Right lobe of liver (tissue), 6 donors: ENCODE measurements around the gene SCARF2. TPM values are rescaled to one million over a fixed set of nuclear protein-coding genes. Genes with fewer than 3 reads are reported as not detected.

Experiments used
- ATAC-seq, 4 donors: fragments of 200-7000 bp; cut with Tn5 transposase; one replicate each; pipeline ENCODE4 v1.9.1; 2020; ENCODE audit warnings: mild to moderate bottlenecking in 4 of 4, moderate library complexity in 4 of 4
- DNase-seq, 3 donors: peaks; one replicate each; pipeline ENCODE4 v3.0.0-alpha.2; 2020
- H3K27ac ChIP-seq, 3 donors: fragments of 200-600 bp; one replicate each; pipeline ENCODE4 v1.8.0; 2022
- H3K27me3 ChIP-seq, 2 donors: fragments of 200-600 bp; one replicate each; pipeline ENCODE4 v1.8.0; 2022
- H3K36me3 ChIP-seq, 4 donors: fragments of 200-600 bp; sonication (generic) in 1 of 4; one replicate each; pipeline versions ENCODE4 v1.5.1 to v1.8.0; 2017 to 2022; ENCODE audit warnings: control low read depth in 1 of 4
- H3K4me1 ChIP-seq, 4 donors: fragments of 200-600 bp; sonication (generic) in 1 of 4; one replicate each; pipeline versions ENCODE4 v1.5.1 to v1.8.0; 2017 to 2022; ENCODE audit warnings: control low read depth in 1 of 4
- H3K4me3 ChIP-seq, 3 donors: fragments of 200-600 bp; one replicate each; pipeline ENCODE4 v1.8.0; 2022
- H3K9me3 ChIP-seq, 4 donors: fragments of 200-600 bp; sonication (generic) in 1 of 4; one replicate each; pipeline versions ENCODE4 v1.5.1 to v1.8.0; 2017 to 2022; ENCODE audit warnings: control low read depth in 1 of 4
- CTCF ChIP-seq, 4 donors: fragments of 200-600 bp in 3 of 4; fragments of 450-650 bp in 1 of 4; IDR thresholded peaks; one replicate each; pipeline versions ENCODE4 v1.5.1 to v1.8.0; 2016 to 2022; ENCODE audit warnings: antibody characterized with exemption in 4 of 4, mild to moderate bottlenecking in 2 of 4
- POLR2A ChIP-seq: fragments of 450-650 bp; IDR thresholded peaks from one replicate; pipeline ENCODE4 v1.6.1; 2017; ENCODE audit warnings: antibody characterized with exemption, mild to moderate bottlenecking
- WGBS: methylation state at CpG from one replicate; pipeline ENCODE4 v1.1.6; 2018; ENCODE audit warnings: low coverage, low lambda C conversion rate; ENCODE audit not compliant: insufficient coverage; ENCODE audit errors: missing lambda C conversion rate; 5-methylcytosine and 5-hydroxymethylcytosine counted together
- intact Hi-C, 2 donors: fragments of 100-400 bp; cut with DNase I; formaldehyde crosslinking; loops; one replicate each; pipeline versions ENCODE4 v1.11.2 to v1.14.1; 2022
- total RNA-seq, 6 experiments: library from RNA; depleted of rRNA in 2 of 6; stranded (reverse); fragments of >200 nt in 2 of 6; fragmentation: NEBNext Ultra II Directional in 3 of 6; extraction: Animal tissue kit (Norgen Biotek cat#: 25700) in 3 of 6; gene quantifications; one replicate each; pipeline versions ENCODE4 v1.1.0 to v1.2.4, GENCODE V29; 2016 to 2023
- donor health status: DM: no; HTN: yes; CAD: no.
- donor health status: DM: no; HTN: no; CAD: no.
- donor health status: DM: no; HTN: no; CAD: no.
- donor health status: DM: no; HTN: yes; CAD: no.
- donor health status: DM: no; HTN: yes; CAD: no.

SCARF2 gene
- total RNA-seq, 6 experiments from 2014 or later, result 1.1 to 3.4 (median 1.8) TPM

- TF ChIP-seq CTCF (IDR thresholded peaks at IDR 0.05), result no peak
- TF ChIP-seq POLR2A, result no peak
- DNase-seq (peak in 1 of 3 donors; percentile 32), ATAC-seq (no peak)
- no peak overlapping the region for H3K27ac ChIP-seq
- intact Hi-C loops, result no loop called here
- no peaks in the 10 kb centered on the region for H3K9me3 ChIP-seq
- no peaks in the 10 kb centered on the region for H3K27me3 ChIP-seq
- H3K4me1 ChIP-seq, result no peaks in the 10 kb centered on the region
- H3K36me3 ChIP-seq, result peaks cover 0 to 8% (median 2%) of the 10 kb centered on the region in 4 donors
- WGBS, result 91% methylated on average over 8 of the region's 32 CpGs
- no peak overlapping the region for H3K4me3 ChIP-seq
Observed at GRCh38 chr22:20464912-20465758, 27.5 kb upstream of the SCARF2 start.

- Histone ChIP-seq H3K4me1 (no peaks in the 10 kb centered on the region), H3K27me3 (no peaks in the 10 kb centered on the region), H3K36me3 (peaks cover 0 to 8% (median 2%) of the 10 kb centered on the region in 4 donors), H3K9me3 (no peaks in the 10 kb centered on the region), H3K4me3 (no peak overlapping the region), H3K27ac (no peak overlapping the region)
- no peak for TF ChIP-seq CTCF (IDR thresholded peaks at IDR 0.05)
- DNase-seq (peak in 1 of 3 donors; percentile 36), ATAC-seq (peak in 1 of 4 donors; percentile 40)
- intact Hi-C loops, result no loop called here
- WGBS, result 82% methylated on average over 7 of the region's 11 CpGs
Observed at GRCh38 chr22:20464096-20464614, 26.5 kb upstream of the SCARF2 start.

- no peak for TF ChIP-seq CTCF (IDR thresholded peaks at IDR 0.05)
- TF ChIP-seq POLR2A, result no peak
- no peaks in the 10 kb centered on the region for H3K4me1 ChIP-seq
- H3K27ac ChIP-seq, result no peak overlapping the region
- H3K9me3 ChIP-seq, result no peaks in the 10 kb centered on the region
- H3K27me3 ChIP-seq, result no peaks in the 10 kb centered on the region
- 23% methylated on average over 2 of the region's 2 CpGs for WGBS
- DNase-seq (peak in 1 of 3 donors; percentile 35), ATAC-seq (peak; percentile 26 to 53 (median 40))
- H3K36me3 ChIP-seq, result peaks cover 0 to 8% (median 2%) of the 10 kb centered on the region in 4 donors
- H3K4me3 ChIP-seq, result no peak overlapping the region
- intact Hi-C loops, result no loop called here
Observed at GRCh38 chr22:20463324-20464095, 25.9 kb upstream of the SCARF2 start.

GRCh38 chr22:20459862-20460261 lies 22.2 kb upstream of the SCARF2 start:
- Histone ChIP-seq H3K27me3 (no peaks in the 10 kb centered on the region), H3K4me1 (no peaks in the 10 kb centered on the region), H3K27ac (no peak overlapping the region), H3K9me3 (no peaks in the 10 kb centered on the region), H3K4me3 (no peak overlapping the region), H3K36me3 (peaks cover 0 to 9% (median 4%) of the 10 kb centered on the region in 4 donors)
- 91% methylated on average over 1 of the region's 4 CpGs for WGBS
- TF ChIP-seq POLR2A (no peak), CTCF (IDR thresholded peaks at IDR 0.05) (no peak)
- DNase-seq, result peak in 1 of 3 donors; percentile 27
- no peak for ATAC-seq
- intact Hi-C loops, result loop anchor here (5.0 kb wide), 2 partner anchors 38 to 43 kb away; no protein-coding TSS in a partner anchor
